WERI-Rb-1 (cell line): Measurements from ENCODE around the gene CT47C1.
"Not testable (repeated sequence)": the region's sequence is repeated elsewhere in the genome, so short reads cannot be mapped to it uniquely, and the experiment has no call there.

Experiments used
- DNase-seq: peaks from one replicate; pipeline ENCODE4 v3.0.0-alpha.2; 2020
- H3K27ac ChIP-seq: fragments of 250-450 bp; sonication (Bioruptor Pico); 2 replicates; pipeline ENCODE4 v1.5.1; 2020; ENCODE audit warnings: mild to moderate bottlenecking, moderate library complexity
- H3K27me3 ChIP-seq: fragments of 250-450 bp; sonication (Bioruptor Pico); 2 replicates; pipeline ENCODE4 v1.5.1; 2021; ENCODE audit warnings: mild to moderate bottlenecking, low read depth, moderate library complexity; ENCODE audit not compliant: insufficient read depth, severe bottlenecking
- H3K36me3 ChIP-seq: fragments of 250-450 bp; sonication (Bioruptor Pico); 2 replicates; pipeline ENCODE4 v1.5.1; 2020; ENCODE audit warnings: mild to moderate bottlenecking, moderate library complexity
- H3K4me3 ChIP-seq: 2 replicates; pipeline ENCODE4 v1.5.1; 2011; ENCODE audit warnings: low read depth, mild to moderate bottlenecking, control low read depth, low read length
- H3K9me3 ChIP-seq: fragments of 250-450 bp; sonication (Bioruptor Pico); 2 replicates; pipeline ENCODE4 v1.5.1; 2021; ENCODE audit warnings: mild to moderate bottlenecking, moderate library complexity; ENCODE audit not compliant: severe bottlenecking
- CTCF ChIP-seq: IDR thresholded peaks from 2 replicates; pipeline ENCODE4 v1.5.1; 2011; ENCODE audit warnings: low read depth, mild to moderate bottlenecking, control low read depth, inconsistent platforms, low read length

Gene CT47C1

GRCh38 chrX:119072744-119073143, at the start of gene CT47C1:
Gene CT47C1, plus strand, starts transcription at chrX:119072993. Its CDS starts 233 bp downstream, at chrX:119073226.
- Histone ChIP-seq H3K9me3 (no peaks in the 10 kb centered on the region), H3K27ac (no peak within 1 kb of the TSS), H3K36me3 (no peaks in the 10 kb centered on the region), H3K4me3 (no peak within 1 kb of the TSS), H3K27me3 (peaks cover 48% of the 10 kb centered on the region)
- no peak for DNase-seq
- no peak for TF ChIP-seq CTCF

- H3K27ac ChIP-seq: no peak overlapping the region
- no peaks in the 10 kb centered on the region for H3K9me3 ChIP-seq
- H3K36me3 ChIP-seq: no peaks in the 10 kb centered on the region
- no peak for DNase-seq
- TF ChIP-seq CTCF: no peak
- no peak overlapping the region for H3K4me3 ChIP-seq
- peaks cover 25% of the 10 kb centered on the region for H3K27me3 ChIP-seq
These were observed 46.9 kb upstream of the CT47C1 start for GRCh38 chrX:119025900-119026299.

GRCh38 chrX:119026344-119026743, 46.4 kb upstream of the CT47C1 start:
- not testable (repeated sequence) for H3K9me3 ChIP-seq, H3K4me3 ChIP-seq, H3K27ac ChIP-seq, DNase-seq, H3K36me3 ChIP-seq
- peaks cover 23% of the 10 kb centered on the region for H3K27me3 ChIP-seq

- not testable (repeated sequence) for H3K9me3 ChIP-seq, H3K27ac ChIP-seq, H3K4me3 ChIP-seq, H3K36me3 ChIP-seq, DNase-seq
- peaks cover 16% of the 10 kb centered on the region for H3K27me3 ChIP-seq
These were observed 44.6 kb upstream of the CT47C1 start for GRCh38 chrX:119027960-119028732.

GRCh38 chrX:119028733-119029330, 44.0 kb upstream of the CT47C1 start:
- H3K27ac ChIP-seq: no peak overlapping the region
- no peak for TF ChIP-seq CTCF
- peaks cover 22% of the 10 kb centered on the region for H3K27me3 ChIP-seq
- H3K36me3 ChIP-seq: no peaks in the 10 kb centered on the region
- DNase-seq: no peak
- no peak overlapping the region for H3K4me3 ChIP-seq
- H3K9me3 ChIP-seq: no peaks in the 10 kb centered on the region

- H3K9me3 ChIP-seq, H3K36me3 ChIP-seq, DNase-seq, H3K27ac ChIP-seq, H3K4me3 ChIP-seq: not testable (repeated sequence)
- peaks cover 18% of the 10 kb centered on the region for H3K27me3 ChIP-seq
These were observed 43.1 kb upstream of the CT47C1 start for GRCh38 chrX:119029656-119030055.

GRCh38 chrX:119030990-119031389, 41.8 kb upstream of the CT47C1 start:
- DNase-seq: no peak
- H3K27ac ChIP-seq: no peak overlapping the region
- no peak overlapping the region for H3K4me3 ChIP-seq
- H3K36me3 ChIP-seq: no peaks in the 10 kb centered on the region
- H3K27me3 ChIP-seq: peaks cover 14% of the 10 kb centered on the region
- no peak for TF ChIP-seq CTCF
- H3K9me3 ChIP-seq: no peaks in the 10 kb centered on the region
